A673 (cell line): ENCODE measurements around the gene UCHL1. TPM values are rescaled to one million over a fixed set of nuclear protein-coding genes. Genes with fewer than 3 reads are reported as not detected.

Experiments
- BruUV-seq: library from RNA; stranded (reverse); fragments of 400-500 nt; replicated peaks from 2 replicates; lab custom pipeline; 2021; lab: Mats Ljungman, UMichigan
- CTCF ChIA-PET: fragments of 300-600 bp; sonication (Branson Sonifier 250); formaldehyde crosslinking; loops from one replicate; lab custom pipeline; 2022; ENCODE audit warnings: antibody characterized with exemption; lab: Charles Lee
- POLR2A ChIA-PET: fragments of 300-600 bp; sonication (Branson Sonifier 250); formaldehyde crosslinking; loops from one replicate; lab custom pipeline; 2022; ENCODE audit warnings: antibody characterized with exemption; ENCODE audit not compliant: low non-redundant PET; lab: Charles Lee
- DNase-seq: peaks from one replicate; pipeline ENCODE4 v3.0.0-alpha.2; 2015; ENCODE audit warnings: low spot score
- H3K27ac ChIP-seq: fragments of 200-600 bp; sonication (generic); 2 replicates; pipeline ENCODE4 v1.5.1; 2016; ENCODE audit warnings: mixed run types, low read depth, mild to moderate bottlenecking, mixed read lengths, antibody characterized with exemption, low read length; ENCODE audit not compliant: poor library complexity, severe bottlenecking
- H3K27me3 ChIP-seq: fragments of 200-600 bp; sonication (generic); replicated peaks from 2 replicates; pipeline ENCODE4 v1.6.1; 2017; ENCODE audit warnings: mixed run types, low read depth, mild to moderate bottlenecking, mixed read lengths, antibody characterized with exemption, low read length; ENCODE audit not compliant: insufficient read depth, poor library complexity
- H3K36me3 ChIP-seq: fragments of 200-600 bp; sonication (generic); 2 replicates; pipeline ENCODE4 v1.6.1; 2016; ENCODE audit warnings: mixed run types, mild to moderate bottlenecking, mixed read lengths, antibody characterized with exemption, low read length; ENCODE audit not compliant: insufficient read depth, poor library complexity, severe bottlenecking
- H3K4me1 ChIP-seq: fragments of 200-600 bp; sonication (generic); 2 replicates; pipeline ENCODE4 v1.6.1; 2017; ENCODE audit warnings: mixed run types, mild to moderate bottlenecking, mixed read lengths, antibody characterized with exemption, low read length; ENCODE audit not compliant: insufficient read depth, poor library complexity, severe bottlenecking
- H3K4me3 ChIP-seq: fragments of 200-600 bp; sonication (generic); 2 replicates; pipeline ENCODE4 v1.5.1; 2016; ENCODE audit warnings: low read depth, mixed run types, mild to moderate bottlenecking, mixed read lengths, low read length; ENCODE audit not compliant: poor library complexity, severe bottlenecking
- H3K9me3 ChIP-seq: fragments of 200-600 bp; sonication (generic); 2 replicates; pipeline ENCODE4 v1.6.1; 2016; ENCODE audit warnings: mixed run types, low read depth, mild to moderate bottlenecking, mixed read lengths, antibody characterized with exemption, low read length; ENCODE audit not compliant: poor library complexity, severe bottlenecking
- EZH2 ChIP-seq: fragments of 200-600 bp; sonication (generic); IDR thresholded peaks from 2 replicates; pipeline ENCODE4 v1.6.1; 2017; ENCODE audit warnings: borderline replicate concordance, low read depth, mild to moderate bottlenecking, mixed read lengths, antibody characterized with exemption, low read length; ENCODE audit not compliant: poor library complexity, severe bottlenecking
- intact Hi-C: fragments of 100-400 bp; cut with micrococcal nuclease; formaldehyde crosslinking; loops from one replicate; pipeline ENCODE4 v1.10.0; 2022; ENCODE audit not compliant: unreplicated experiment
- total RNA-seq: library from RNA; stranded (reverse); gene quantifications from 2 replicates; pipeline ENCODE4 v1.2.3, GENCODE V29; 2021
- TF ChIP-seq, protein P1 (sequence below): fragments of 300-800, 200-600 bp; sonication (generic); conservative IDR thresholded peaks from 2 replicates; pipeline ENCODE4 v1.5.1; 2017; ENCODE audit warnings: low read depth, mild to moderate bottlenecking, antibody characterized with exemption, low read length, moderate library complexity, mixed read lengths

UCHL1 gene
- total RNA-seq, 1 experiment from 2014 or later, result 959 TPM

DNA sequence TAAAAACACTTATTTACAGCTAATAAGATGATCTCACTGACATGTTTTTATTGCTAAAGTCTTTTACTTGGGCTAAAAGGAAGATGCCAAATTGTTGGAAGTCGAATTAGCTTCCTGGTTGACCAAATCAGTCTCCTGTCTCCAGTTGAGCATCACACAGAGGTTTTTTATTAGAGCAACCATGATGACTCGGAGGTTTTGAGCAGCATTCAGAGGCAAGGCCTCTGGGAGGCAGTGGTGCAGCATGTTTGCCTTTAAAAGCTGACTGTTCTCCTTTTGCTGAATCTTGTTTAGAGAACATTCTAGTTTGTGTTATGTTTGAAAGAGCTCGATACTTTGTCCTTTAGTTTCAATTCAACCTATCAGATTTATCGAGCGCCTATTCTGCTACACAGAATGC lies 2.1 kb downstream of the UCHL1 start:
- POLR2A ChIA-PET, result interaction anchor here (0.6 kb wide), 1 partner anchor 384 kb away, joined by 3 read pairs; no protein-coding TSS in a partner anchor
- peak overlapping the region; percentile 95 for H3K27ac ChIP-seq
- CTCF ChIA-PET, result interaction anchor here (1.0 kb wide), 2 partner anchors 22 to 403 kb away, joined by 3 read pairs; no protein-coding TSS in a partner anchor
- TSS peak; percentile 56 for BruUV-seq
- H3K27me3 ChIP-seq, result no peaks in the 10 kb centered on the region
- DNase-seq, result peak; percentile 75
- peak overlapping the region; percentile 93 for H3K4me3 ChIP-seq
- TF ChIP-seq EZH2, result no peak
- TF ChIP-seq, protein P1, sequence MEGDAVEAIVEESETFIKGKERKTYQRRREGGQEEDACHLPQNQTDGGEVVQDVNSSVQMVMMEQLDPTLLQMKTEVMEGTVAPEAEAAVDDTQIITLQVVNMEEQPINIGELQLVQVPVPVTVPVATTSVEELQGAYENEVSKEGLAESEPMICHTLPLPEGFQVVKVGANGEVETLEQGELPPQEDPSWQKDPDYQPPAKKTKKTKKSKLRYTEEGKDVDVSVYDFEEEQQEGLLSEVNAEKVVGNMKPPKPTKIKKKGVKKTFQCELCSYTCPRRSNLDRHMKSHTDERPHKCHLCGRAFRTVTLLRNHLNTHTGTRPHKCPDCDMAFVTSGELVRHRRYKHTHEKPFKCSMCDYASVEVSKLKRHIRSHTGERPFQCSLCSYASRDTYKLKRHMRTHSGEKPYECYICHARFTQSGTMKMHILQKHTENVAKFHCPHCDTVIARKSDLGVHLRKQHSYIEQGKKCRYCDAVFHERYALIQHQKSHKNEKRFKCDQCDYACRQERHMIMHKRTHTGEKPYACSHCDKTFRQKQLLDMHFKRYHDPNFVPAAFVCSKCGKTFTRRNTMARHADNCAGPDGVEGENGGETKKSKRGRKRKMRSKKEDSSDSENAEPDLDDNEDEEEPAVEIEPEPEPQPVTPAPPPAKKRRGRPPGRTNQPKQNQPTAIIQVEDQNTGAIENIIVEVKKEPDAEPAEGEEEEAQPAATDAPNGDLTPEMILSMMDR, result peak; percentile 63
- H3K4me1 ChIP-seq, result peaks cover 22% of the 10 kb centered on the region
- H3K9me3 ChIP-seq, result no peaks in the 10 kb centered on the region
- peaks cover 49% of the 10 kb centered on the region for H3K36me3 ChIP-seq
- intact Hi-C loops, result loop anchor here (5.0 kb wide), 2 partner anchors 41 to 331 kb away; no protein-coding TSS in a partner anchor

GRCh38 chr4:41260116-41260733 lies 3.5 kb downstream of the UCHL1 start:
- Histone ChIP-seq H3K27me3 (no peaks in the 10 kb centered on the region), H3K4me1 (peaks cover 22% of the 10 kb centered on the region), H3K9me3 (no peaks in the 10 kb centered on the region), H3K4me3 (no peak overlapping the region), H3K27ac (no peak overlapping the region), H3K36me3 (peaks cover 63% of the 10 kb centered on the region)
- BruUV-seq, result no TSS peak
- TF ChIP-seq EZH2, result no peak
- TF ChIP-seq, protein P1, result no peak
- POLR2A ChIA-PET, result interaction anchor here (0.5 kb wide), 1 partner anchor 1307 kb away, joined by 6 read pairs; no protein-coding TSS in a partner anchor
- no peak for DNase-seq
- CTCF ChIA-PET, result no interaction called here
- intact Hi-C loops, result no loop called here

- CTCF ChIA-PET, result no interaction called here
- Histone ChIP-seq H3K4me1 (peaks cover 15% of the 10 kb centered on the region), H3K9me3 (no peaks in the 10 kb centered on the region), H3K27ac (no peak overlapping the region), H3K27me3 (no peaks in the 10 kb centered on the region), H3K36me3 (peaks cover 82% of the 10 kb centered on the region), H3K4me3 (no peak overlapping the region)
- no peak for TF ChIP-seq EZH2
- TF ChIP-seq, protein P1, result no peak
- no TSS peak for BruUV-seq
- intact Hi-C loops, result no loop called here
- no peak for DNase-seq
- POLR2A ChIA-PET, result interaction anchor here (0.7 kb wide), 1 partner anchor 351 kb away, joined by 5 read pairs; no protein-coding TSS in a partner anchor
These were observed 5.5 kb downstream of the UCHL1 start for GRCh38 chr4:41262198-41262597.
